ENCODE data around the gene GATA2.

GATA2 gene

DNA sequence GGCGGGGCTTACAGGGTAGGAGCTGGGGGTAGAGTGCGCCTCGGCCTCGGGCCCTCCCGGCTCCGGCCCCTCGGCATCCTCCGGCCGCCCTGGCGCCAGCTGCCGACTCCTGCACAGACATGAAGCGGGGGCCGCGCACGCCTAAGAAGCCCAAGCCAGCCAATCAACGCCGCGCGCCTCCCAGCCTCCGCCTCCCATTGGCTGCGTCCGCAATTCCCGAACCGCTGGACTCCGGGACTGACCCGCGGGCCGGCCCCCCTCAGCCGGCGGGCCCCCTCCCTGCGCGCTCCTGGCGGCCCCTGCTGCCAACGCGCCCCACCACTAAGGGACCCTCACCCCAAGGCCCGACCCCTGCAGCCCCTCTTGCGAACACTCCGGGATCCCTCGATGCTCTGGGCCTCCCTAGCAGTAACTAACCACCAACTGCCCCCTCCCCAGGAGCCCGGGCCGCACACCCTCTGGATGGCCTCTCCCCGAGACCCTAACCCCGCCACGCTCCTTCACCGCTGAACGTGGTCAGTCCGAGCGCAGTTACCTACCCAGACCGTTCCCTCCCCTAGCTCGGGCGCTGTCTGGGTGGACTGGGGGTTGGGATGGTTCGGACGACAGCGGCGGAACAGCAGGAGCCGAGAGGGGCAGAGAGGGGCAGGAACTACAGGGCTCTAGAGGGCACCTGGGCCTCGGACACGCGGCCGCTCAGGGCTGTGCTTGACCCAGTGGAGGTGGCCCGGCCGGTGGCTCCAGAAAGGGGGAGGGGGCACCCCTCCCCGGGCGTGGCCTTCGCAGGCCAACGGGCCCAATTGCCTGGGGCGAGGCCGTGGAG lies 5.0 kb downstream of the GATA2 start:
- peak; percentile 92 for DNase-seq

DNA sequence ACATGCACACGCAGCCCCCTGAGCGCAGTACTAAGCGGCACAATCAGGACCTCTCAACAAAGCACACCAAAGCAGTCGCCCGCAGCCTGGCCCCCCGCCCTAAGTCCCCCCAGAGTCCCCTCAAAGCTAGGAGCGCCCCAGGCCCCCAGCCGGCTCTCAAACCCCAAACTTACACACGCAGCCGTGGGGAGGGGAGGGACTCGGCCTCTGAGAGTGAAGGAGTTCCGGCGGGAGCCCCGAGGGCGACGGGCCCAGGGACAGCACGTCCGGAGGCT lies 5.5 kb downstream of the GATA2 start:
- no peak for DNase-seq

DNA sequence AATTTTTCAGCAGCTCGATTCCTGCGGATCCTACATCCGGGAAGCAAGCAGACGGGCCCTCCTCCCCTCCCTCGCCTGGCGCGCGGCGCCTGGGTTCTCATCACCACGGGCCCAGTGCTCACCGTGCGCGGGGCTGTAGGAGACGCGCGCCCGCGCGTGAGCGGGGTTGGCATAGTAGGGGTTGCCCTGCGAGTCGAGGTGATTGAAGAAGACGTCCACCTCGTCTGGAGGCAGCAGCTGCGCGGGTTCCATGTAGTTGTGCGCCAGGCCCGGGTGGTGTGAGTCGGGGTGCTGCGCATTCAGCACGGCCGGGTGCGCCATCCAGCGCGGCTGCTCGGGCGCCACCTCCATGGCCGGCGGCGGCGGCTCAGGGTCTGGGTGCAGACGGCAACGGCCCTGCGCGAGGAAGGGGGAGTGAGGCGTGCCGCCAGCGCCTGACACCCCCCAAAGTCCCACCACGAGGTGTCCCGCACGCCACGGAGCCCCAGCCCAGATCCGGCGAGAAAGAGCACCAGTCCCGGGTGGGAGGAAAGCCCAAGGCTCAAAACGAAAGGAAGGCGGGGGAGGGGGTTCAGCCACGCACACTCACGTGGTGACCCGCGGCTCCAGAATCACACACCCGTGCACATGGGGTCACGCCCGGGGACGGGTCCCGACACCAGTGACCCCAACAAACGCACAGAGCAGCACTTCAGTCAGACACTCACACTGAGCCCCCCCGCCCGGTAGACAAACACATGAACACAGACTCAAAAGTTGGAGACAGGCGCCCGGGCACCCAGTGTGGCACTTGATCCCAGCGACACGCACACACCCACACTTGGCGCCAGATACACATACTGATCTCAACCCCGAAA lies 6.1 kb downstream of the GATA2 start:
- peak; percentile 71 for DNase-seq

DNA sequence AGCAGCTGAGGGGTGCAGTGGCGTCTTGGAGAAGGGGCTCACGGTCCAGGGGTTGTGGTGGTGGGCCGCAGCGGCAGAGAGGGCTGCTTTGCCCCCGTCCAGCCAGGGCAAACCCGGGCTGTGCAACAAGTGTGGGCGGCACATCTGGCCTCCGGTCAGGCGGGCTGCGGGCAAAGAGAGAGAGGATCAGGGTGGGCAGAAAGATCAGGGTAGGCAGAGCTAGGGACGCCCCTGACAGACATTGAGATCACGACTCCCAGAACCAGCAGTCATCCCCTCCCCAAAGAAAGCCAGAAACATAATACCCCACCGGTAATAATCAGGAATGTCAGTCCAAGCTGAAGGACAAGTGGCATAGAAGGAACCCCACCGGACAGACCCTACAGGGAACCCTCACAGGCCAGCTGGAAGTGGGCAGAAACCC lies 6.8 kb downstream of the GATA2 start:
- DNase-seq = peak; percentile 47

DNA sequence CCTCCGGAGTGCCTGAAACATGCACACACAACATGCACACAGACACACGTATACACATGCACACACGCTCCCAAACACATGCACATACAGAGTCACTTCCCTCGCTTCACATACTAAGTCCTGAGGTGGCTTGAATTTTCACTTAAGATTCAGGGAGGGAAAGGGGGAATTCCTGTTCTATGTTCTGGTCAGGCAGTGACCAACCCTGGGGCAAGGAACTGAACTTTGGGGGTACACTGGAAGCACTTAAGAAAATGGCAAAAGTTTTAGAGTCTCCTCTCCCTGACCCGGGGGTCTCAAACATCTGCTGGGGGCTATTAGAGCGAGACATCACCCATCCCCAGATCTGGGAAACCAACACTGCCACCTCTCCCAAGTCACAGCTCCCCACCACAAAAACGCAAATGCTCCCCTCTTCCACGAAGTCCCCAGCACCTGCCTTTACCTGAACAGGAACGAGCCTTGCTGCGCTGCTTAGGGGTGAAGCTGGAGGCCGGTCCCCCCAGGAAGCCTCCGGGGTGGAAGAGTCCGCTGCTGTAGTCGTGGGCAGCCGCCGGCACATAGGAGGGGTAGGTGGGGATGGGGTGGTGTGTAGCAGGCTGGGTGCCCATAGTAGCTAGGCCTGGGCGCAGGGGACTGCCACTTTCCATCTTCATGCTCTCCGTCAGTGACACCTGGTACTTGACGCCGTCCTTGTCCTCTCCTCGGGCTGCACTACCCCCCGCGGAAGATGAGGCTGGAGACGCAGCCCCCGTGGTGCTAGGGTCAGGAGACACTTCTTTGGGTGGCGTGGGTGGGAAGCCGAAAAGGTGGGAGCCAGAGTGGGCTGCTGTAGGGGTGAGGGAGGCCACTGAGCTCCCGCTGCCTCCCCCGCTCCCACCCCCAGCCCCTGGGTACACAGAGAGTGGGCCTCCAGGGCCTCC lies 7.5 kb downstream of the GATA2 start:
- DNase-seq = peak; percentile 47

DNA sequence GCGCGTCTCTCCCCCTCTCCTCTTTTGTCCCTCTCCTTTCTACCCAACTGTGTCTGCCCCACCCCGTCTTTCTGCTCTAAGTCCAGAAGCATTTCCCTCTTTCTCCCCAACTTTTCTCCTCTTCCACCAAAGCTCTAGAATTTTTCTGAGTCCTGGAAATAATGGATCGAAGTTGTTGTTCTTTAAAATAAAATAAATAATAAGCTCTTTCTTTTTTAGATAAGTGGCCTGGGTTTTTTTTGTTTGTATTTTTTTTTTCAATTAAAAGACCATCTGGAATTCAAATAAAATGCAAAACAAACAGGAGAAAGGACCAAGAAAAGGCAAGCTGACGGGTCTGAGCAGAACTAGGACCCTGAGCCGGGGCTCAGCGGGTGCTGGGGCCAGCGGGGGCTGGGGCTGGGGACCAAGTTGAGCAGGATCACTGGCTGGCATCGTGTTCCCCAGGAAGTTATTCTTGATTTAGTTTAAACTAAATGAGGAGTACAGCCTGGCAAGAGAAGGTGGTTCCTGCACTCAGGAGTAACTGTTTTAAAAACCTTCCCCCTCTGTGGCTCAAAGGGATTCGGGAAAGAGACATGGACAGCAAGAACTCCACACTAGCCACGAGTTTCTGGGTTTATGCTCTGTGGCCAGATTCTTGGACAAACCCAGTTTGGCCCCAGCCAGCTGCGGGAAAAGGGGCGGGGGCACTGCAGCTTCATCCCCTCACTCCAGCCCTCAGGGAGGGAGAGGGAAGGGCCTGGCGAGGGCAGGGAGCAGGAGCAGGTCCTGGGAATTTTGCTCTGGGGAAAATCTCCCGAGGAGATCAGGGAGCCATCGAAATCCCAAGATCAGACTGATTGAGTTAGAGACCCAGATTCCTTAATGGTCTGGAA lies 8.4 kb downstream of the GATA2 start:
- DNase-seq = peak; percentile 35

DNA sequence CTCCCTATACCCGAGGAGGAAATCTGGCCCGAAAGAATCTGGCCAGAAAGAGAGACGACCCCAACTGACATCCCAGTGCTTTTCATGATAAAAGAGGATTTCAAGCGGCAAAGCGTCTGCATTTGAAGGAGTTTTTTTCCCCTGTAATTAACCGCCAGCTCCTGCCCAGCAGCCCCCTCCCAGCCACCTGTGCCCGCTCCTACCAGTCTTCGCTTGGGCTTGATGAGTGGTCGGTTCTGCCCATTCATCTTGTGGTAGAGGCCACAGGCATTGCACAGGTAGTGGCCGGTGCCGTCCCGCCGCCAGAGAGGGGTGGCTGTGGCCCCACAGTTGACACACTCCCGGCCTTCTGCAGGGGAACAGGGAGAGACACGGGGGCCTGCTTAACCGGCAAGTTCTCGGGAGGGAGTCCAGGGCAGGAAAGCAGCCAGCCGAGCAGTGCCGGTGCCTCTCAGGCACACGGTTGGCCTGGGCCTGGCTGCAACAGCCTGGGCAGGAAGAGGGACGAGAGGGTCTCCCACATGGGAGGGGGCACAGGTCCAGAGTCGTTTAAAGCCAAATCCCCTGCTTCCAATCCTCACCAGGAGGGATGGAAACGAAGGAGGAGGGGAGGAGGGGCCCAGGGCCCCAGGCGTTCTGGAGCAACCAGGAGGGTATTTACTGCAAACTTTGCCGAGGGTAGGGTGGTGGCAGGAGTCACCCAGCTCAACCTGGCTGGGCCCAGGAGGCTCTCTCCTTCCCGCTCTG lies 9.2 kb downstream of the GATA2 start:
- peak; percentile 62 for DNase-seq

DNA sequence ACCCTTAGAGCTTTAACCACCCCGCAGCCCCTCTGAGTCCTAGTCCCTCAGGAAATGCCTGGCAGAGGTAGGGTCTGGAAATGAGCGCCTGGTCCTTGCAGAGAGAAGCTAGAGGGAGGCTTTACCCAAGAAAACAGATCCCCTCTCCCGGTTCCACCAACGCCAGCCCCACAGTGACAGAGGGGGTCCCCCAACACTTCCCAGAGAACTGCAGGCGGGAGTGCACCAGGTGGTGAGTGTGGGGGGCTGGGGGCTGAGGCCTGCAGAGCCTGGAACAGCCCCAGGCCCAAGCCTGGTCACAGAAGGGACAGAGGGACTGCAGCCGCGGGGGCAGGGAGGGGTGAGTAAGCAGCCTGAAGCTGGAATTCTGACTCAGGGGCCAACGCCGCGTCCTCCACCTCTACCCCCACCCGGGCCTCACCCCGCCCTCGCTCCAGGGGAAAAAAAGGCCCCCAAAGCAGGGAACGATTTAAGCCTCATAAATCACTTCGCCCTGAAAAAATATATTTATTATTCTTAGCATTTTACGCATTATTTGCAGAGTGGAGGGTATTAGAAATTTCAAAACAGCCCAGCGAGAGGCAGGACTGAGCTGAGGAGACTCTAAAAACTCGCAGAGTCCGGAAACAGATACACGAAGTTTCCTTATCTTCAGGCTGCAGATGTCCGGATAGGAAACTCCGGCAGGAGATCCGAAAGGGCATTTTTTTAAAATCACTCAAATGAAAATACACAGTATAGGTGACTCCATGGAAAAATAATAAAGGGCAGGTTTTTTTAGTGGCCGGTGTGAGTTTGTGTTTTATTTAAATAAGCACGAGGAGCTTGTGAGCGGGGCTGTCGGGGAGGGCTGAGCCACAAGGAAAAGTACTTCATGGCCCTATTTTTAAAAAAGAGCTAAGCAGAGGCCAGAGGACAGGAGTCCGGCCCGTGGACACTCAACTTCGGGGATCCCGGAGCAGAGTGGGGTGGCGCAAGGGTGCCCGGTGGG lies 10.0 kb downstream of the GATA2 start:
- DNase-seq = peak; percentile 98

DNA sequence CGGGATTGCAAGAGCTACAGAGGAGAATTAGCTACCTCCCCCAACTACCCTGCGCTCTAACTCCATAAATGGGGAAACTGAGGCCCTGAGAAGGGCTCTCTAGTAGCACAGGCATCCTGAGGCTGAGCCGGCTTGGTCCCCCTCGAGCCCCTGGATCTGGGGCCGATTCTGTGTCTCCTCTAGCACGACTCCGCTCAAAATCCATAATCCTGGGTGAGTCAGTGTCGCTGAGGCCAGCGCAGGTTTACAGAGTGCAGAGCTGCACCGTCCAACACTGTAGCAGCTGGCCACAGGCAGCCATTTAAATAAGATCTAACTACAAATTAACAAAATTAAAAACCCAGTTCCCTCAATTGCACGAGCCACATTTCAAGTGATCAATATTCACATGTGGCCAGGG lies 10.8 kb downstream of the GATA2 start:
- peak; percentile 11 for DNase-seq

DNA sequence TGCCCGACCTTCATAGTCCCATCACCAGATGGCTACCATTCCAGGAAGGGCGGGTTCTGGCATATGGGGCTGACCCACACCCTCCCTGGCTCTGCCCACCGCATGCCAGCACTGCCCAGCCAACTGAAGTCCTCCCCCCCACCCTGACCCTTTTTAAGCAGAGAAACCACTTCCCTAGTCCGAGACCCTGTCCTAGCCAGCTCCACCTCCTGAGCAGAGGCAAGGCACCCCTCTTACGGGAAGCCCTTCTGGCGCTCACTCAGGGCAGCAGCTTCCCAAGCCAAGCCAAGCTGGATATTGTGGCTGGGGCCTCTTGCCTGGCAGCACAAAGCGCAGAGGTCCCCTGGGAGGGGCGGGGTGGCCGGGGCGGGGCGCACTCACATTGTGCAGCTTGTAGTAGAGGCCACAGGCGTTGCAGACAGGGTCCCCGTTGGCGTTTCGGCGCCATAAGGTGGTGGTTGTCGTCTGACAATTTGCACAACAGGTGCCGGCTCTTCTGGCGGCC lies 11.5 kb downstream of the GATA2 start:
- DNase-seq = peak; percentile 51

DNA sequence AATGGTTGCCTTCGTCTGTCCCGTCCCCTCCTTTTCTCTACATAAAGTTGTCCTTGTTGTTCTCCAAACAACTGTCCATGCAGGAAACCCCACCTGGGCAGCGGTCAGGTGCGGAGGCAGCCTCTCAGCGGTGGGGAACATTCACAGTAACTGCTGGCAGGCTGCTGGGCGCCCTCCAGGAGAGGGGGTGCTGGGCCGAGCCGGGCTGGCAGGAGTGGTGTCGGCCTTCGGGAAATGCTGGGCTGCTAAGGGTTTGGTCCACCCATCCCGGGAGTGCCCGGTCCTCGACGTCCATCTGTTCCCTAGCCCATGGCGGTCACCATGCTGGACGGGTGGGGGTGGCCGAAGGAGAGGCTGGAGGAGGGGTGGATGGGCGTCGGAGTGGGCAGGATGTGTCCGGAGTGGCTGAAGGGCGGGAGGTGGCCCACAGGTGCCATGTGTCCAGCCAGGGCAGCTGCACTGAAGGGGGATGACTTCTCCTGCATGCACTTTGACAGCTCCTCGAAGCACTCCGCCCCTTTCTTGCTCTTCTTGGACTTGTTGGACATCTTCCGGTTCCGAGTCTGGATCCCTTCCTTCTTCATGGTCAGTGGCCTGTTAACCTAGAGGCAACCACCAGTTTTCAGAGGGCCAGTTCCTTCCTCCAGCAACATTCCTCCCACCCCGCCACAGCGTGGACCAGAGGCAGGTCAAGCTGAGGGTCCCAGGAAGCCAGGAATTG lies 12.1 kb downstream of the GATA2 start:
- peak; percentile 10 for DNase-seq

DNA sequence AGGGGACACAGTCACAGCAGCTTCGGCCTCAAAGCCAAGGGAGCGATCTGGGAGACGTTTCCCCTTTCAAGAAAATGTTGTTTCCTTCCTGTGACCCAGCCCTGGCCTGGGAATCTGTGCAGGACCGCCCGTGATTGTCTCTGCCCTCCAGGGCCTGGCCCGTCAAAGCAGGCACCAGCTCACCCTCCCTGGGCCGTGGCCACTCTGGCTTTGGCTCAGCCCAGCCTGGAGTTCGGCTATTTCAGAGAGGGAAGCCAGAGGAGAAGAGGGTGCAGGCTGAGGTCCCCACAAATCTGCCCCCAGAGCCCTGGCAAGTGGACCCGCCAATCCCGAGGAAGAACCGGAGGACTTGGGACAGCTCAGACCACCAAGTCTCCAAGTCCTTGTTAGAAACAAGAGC lies 12.7 kb downstream of the GATA2 start:
- no peak for DNase-seq

DNA sequence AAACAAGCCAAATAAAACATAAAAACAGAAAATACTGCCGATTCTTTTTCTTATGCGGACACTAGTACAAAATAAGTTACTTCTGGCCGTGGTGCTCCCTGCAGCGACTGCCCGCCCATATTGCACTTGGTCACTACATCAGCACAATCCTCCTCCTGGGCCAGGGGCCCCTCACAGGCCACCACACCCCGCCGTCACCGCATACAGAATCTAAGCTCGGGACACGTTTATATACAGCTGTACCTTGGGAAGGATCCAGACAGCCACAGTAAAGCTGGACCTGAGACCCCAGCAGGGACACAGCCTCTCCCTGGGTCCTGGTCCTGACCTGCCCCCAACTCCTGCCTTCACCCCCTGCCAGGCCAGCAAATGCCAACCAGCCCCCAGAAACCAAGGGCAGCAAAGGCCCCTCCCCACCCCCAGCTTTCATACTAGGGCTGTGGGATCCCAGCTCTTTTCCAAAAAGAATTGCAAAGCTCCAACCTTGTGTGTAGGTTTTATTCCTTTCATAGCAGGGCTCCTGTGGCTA lies 13.4 kb downstream of the GATA2 start:
- DNase-seq = no peak

DNA sequence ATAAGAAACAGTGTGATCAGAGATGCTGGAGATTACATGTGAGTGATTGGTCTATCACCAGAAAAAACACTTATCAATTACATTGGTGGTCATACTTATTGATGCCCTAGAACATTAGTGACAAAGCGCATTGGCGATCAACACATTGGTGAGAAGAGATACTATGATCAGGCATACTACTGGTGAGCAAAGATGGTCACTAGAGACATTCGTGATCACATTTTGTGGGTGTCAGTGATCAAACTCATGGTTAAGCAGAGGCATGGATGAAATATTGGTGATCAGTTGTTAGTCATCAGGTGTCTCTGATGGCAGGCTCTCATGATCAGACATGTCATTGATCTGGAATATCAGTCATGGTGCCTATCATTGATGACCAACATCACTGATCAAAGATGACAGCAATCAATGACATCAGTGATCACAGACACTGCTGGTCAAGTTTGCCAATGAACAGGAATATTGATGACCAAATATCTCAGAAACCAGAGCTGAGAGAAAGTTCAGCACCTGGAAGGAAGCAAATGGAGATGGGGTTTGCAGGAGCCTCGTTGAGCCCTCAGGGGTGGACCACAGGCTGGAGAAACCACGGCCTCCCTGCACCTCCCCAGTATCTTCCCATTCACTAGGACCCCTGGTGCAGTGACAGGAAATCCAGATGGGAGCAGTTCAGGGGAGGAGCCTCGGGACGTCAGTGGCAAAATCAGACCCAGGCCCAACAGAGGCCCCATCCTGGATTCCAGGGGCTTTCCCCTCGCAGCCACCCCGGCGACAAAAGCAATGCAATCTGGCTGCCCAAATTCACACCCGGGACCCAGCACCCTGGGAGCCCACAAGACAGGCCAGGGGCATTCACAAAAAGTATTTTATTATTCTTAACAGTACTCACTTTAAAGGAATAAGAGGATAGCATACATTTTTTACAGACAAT lies 14.2 kb downstream of the GATA2 start:
- DNase-seq = no peak

DNA sequence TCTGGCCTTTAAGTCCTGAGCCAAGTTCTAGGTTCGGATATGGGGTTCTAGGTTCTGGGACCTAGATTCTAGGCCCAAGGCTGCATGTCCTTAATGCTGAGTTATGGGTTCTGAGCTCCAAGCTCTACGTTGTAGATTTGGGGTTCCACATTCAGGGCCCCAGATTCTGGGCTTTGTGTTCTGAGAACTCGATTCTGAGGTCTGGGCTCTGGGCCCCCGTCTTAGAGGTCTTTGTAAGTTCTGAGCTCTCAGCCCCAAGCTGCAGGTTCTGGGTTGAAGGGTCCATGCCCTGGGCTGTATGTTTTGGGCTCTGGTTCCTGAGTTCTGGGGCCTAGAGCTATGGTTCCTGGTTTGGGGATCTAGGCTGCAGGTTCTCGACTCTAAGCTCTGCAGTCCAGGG lies 16.3 kb downstream of the GATA2 start:
- no peak for DNase-seq

DNA sequence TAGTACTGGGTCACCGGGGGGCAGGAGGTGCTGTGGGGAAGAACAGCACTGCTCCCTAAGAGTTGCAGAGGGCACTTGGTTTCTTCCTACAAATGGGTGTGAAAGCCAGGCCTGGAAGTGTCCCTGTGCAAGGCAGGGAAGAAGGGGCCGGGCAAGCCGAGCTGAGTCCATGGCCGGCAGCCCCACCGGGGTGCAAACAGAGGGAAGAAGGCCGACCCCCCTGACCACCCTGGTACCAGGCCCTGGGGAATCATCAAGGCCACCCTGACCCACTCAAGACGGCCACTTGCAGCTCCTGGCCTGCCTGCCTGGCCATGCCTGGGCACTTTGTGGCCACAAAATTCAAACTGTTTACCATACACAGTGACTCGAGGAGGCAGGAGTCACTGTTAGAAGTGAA lies 17.6 kb downstream of the GATA2 start:
- DNase-seq = no peak

DNA sequence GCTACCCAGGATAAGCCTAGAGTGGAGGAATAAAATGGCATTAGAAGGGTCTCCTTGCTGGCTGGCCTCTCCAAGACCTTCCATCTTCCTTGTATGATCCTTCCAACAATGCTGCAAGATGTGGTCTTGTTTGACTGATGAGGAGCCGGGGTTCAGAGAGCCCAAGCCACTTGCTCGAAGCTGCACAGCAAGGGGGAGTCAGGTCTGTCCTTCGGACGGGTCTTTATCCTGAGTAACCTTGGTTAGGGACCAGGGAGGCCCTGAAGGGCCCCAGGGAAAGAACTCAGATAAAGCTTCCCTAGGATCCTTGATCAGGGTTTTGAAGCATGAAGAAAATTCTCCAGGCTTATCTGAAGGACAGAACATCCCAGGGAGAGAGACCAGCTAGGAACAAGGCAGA lies 19.3 kb downstream of the GATA2 start:
- DNase-seq = no peak

DNA sequence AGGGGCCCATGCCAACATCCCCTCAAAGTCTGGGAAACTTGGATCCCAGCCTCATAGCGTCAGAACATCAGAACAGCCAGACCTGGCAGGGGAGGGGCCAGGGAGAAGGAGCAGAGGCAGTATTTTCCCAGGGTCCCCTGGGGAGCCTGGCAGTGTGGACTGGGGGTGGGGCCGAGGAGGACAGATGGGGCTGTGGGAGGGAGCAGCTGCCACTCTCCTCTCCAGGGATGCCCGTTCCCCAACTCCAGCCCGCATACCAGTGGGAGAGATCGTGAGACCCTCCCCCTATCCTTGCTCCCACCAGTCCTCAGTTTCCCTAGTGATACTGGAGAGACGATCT lies 19.9 kb downstream of the GATA2 start:
- no peak for DNase-seq
